ENCODE results near the gene FKTN.
"Not testable (repeated sequence)": the region's sequence is repeated elsewhere in the genome, so short reads cannot be mapped to it uniquely, and the experiment has no call there.

FKTN gene

GRCh38 chr9:105557804-105558610 is at the start of gene FKTN:
TSS of gene FKTN (plus strand) at chr9:105558131. CDS start at chr9:105575033, 16,902 bp downstream.
- DNase-seq = peak; percentile 84

GRCh38 chr9:105508530-105508929 is 49.4 kb upstream of the FKTN start:
- DNase-seq = no peak

DNA sequence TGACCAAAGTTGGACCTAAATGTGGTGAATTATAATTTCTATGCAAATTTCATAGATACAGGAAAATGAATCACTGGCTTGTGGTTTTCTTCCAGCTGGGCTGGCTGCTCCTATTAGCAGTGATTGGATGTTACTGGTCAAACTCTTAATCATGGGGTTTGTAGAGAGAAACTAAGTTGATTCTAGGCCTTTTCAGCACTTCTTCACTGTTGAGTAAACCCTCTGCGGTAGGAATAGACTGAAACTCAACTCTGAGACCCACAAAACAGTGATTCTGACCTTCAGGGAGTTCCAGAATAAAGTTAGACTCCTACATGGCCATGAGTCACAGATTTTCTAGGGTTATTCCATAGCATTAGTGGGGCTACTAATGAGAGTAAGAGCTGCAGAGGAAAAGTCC is 47.9 kb upstream of the FKTN start:
- no peak for DNase-seq

DNA sequence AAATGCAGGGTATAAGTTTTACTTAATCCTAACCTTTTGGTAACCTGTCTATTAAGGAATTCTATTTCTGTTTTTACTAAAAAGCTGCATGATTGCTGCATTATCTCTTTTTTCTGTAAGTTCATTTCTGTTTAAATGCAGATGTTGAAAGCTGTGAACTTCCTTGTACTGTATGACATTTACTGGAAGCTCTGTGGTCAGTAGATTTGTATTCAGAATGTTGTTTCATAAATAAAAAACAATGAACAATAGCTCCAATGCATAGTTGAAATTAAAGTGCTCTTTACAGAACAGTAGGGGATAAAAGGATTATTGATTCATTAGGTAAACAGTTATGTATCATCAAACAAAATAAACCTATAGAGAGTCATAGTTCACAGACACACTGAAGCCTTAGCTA is 46.5 kb upstream of the FKTN start:
- no peak for DNase-seq

GRCh38 chr9:105515811-105516413 is 42.0 kb upstream of the FKTN start:
- no peak for DNase-seq

DNA sequence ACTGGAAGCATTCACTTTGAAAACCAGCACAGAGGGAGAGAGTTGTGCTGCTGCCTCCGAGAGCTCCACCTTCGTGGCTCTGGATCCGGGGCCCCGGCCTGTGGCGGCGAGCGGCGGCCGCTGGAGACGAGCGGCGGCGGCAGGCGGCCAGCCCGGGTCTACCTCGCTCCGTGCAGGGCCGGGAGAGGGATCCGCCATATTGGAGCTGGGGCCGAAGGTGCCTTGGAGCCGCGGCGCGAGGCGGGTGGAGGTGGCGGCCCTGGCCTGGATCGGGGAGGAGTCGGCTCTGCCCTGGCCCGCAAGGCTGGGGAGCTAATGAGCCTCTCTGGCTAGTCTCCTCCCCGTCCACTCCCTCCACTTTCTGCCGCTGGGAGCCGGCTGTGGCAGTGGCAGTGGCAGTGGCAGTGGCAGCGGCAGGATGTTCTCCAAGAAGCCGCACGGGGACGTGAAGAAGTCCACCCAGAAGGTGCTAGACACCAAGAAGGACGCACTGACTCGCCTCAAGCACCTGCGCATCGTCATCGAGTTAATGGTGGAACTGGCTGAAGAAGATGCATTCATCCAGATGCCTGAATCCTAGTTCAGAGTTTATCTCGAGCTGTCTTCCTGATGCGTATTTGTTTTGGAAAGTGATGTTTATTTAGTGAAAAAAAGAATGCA is 38.1 kb upstream of the FKTN start:
- DNase-seq = peak; percentile 31

- not testable (repeated sequence) for DNase-seq
Observed at GRCh38 chr9:105520992-105521391, 36.9 kb upstream of the FKTN start.

DNA sequence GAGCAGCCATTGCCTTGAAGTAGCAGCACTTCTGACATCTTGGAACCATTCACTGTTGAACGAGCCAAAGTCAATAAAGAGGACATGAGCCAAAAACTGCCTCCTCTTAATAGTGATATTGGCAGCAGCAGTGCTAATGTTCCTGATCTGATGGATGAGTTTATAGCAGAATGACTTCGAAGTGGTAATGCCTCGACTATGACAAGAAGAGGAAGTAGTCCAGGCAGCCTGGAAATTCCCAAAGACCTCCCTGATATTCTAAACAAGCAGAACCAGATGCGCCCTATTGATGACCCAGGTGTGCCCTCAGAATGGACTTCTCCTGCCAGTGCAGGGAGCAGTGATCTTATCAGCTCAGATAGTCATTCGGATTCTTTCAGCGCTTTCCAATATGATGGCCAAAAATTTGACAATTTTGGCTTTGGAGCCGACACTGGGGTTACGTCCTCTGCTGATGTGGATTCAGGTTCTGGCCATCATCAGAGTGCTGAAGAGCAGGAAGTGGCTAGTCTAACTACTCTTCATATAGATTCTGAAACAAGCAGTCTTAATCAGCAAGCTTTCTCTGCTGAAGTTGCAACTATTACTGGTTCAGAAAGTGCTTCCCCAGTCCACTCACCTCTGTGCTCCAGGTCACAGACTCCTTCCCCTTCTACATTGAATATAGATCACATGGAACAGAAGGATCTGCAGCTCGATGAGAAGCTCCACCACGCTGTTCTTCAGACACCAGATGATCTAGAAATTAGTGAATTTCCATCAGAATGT is 35.1 kb upstream of the FKTN start:
- not testable (repeated sequence) for DNase-seq

DNA sequence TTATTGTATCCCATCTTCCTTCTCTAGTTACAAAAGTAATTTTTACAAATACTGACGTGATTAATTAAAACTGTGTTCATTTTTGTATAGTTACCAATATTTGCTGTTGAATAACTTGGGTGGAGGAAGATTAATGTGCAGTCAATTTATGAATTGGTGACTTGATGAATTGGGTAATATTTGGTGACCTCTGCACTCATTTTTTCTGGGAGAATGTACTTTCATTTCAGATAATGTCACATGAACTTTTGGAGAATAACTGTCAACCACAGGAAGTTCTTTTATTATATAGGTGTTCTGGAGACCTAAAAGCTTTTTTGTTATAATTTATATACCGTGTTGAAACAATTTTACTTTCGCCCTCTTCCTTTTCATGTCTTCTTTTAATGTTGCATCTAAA is 26.4 kb upstream of the FKTN start:
- DNase-seq = no peak

DNA sequence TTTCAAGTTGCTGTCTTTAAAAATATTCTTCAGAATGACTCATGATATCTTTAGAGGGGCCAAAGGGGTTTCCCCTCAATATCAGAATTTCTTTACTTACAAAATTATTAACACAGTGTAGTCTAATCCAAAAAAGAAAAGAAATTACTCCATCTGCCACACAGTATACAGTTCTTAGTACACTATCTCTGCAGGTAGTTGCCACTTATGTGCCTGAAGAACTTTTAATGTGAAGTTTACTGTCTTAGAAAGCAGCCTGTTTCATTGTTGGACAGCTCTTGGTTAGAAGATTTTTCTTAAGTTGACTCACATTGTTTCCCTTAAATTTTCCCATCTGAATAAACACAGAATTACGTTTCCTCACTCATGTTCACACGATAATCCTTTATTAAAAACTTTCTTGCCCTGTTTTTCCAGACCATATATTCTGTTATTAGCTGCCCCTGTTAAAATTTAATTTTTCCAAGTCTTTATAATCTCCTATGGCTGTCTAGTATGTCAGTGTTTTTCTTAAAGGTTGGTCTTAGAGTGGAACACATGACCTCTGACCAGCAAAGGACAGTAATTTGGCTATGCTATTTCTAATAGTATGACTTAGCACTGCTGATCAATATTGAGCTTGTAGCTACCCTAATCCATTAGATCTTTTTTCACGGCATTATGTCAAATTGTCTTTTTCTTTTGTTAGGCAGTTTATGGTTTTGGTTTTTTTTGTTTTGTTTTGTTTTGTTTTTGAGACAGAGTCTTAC is 21.8 kb upstream of the FKTN start:
- no peak for DNase-seq

GRCh38 chr9:105539452-105539851 is 18.5 kb upstream of the FKTN start:
- DNase-seq = no peak

GRCh38 chr9:105541838-105542237 is 16.1 kb upstream of the FKTN start:
- no peak for DNase-seq

DNA sequence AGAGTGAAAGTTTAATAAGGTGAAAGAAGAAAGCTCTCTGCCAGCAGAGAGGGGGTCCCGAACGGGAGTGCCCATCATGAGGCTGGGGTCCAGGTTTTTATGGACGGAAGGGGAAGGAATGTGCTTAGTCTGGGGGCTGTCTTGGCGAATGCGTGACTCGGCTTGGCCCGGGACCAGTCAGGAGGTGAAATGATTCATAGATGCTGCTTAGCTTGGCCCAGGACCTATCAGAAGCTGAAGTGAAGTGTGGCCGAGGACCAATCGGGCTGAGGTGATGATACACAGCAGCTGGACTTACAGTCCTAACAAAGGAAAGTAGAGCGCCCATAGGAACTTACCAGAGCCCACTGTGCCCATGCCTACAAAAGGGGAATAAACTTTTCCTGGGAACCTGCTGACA is 3.9 kb upstream of the FKTN start:
- no peak for DNase-seq

GRCh38 chr9:105572455-105572854 is 14.5 kb downstream of the FKTN start:
- no peak for DNase-seq

DNA sequence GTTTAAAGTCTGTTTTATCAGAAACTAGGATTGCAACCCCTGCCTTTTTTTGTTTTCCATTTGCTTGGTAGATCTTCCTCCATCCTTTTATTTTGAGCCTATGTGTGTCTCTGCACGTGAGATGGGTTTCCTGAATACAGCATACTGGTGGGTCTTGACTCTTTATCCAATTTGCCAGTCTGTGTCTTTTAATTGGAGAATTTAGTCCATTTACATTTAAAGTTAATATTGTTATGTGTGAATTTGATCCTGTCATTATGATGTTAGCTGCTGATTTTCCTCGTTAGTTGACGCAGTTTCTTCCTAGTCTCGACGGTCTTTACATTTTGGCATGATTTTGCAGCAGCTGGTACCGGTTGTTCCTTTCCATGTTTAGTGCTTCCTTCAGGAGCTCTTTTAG is 22.0 kb downstream of the FKTN start:
- not testable (repeated sequence) for DNase-seq

DNA sequence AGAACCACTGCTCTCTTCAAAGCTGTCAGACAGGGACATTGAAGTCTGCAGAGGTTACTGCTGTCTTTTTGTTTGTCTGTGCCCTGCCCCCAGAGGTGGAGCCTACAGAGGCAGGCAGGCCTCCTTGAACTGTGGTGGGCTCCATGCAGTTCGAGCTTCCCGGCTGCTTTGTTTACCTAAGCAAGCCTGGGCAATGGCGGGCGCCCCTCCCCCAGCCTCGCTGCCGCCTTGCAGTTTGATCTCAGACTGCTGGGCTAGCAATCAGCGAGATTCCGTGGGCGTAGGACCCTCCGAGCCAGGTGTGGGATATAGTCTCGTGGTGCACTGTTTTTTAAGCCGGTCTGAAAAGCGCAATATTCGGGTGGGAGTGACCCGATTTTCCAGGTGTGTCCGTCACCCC is 23.6 kb downstream of the FKTN start:
- not testable (repeated sequence) for DNase-seq

DNA sequence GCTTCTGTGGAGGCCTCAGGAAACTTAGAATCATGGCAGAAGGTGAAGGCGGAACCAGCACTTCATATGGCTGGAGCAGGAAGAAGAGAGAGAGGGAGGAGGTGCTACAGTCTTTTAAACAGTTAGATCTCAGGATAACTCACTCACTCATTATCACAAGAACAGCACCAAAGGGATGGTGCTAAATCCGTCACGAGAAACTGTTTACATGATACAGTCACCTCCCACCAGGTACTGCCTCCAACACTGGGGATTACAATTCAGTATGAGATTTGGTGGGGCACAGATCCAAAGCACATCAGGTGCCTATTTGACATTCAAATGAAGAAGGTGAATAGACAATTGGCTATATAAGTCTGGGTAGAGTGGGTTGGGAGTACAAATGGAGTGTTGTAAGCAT is 35.2 kb downstream of the FKTN start:
- no peak for DNase-seq

DNA sequence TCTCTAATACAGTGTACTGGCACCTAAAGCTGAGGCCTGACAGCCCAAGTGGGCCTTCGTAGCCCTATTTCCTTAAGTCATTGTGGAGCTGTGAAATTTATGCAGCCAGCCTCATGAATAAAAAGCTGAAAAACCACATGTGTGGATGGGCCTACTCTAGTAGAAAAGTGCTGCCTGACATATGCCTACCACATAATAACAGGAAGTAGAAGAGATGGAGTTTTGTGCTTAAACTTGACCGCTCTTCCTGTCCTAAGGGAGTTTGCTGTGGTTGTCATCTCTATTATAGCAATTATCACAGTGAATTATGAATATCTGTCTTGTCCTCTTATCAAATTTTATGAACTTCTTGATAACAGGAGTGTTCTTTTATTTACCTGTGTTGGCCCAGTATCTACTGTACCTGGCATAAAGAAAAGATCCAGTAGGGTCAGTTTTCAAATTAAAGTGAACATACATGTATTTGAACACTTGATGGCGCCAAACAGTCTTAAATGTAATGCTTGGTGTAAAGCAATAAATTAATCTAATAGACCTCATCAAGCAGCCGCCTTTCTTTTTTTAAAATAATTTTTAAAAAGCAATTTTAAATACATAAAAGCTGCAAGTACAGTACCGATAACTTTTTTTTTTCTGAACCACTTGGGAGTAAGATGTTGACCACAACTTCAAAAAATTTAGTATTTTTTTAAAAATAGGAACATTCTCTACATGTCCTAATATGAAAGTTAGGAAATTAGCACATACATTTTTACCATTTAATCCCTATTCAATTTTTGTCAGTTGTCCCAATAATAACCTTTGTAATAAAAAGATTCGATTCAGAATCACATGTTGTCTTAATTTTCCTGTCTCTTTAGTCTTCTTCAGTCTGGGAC is 51.0 kb downstream of the FKTN start:
- DNase-seq = no peak

DNA sequence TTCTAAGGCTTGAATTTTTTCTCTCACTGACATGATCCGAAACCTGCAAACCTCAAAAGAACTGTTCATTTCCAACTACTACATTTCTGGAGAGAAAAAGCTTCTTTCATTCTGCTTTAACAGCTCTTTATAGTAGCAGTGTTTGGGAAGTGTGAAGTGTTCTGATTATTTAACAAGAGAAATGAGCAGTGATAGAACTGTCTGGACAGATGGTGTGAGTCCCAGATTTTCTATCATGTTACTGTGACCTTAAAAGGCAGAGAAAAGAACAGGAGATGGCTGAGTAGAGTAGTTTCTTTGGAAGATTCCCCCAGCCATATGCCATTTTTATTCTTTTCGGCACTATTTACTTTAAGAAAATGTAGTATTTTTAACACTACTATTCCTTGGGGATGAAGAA is 63.1 kb downstream of the FKTN start:
- no peak for DNase-seq

GRCh38 chr9:105625088-105625487 is 67.2 kb downstream of the FKTN start:
- DNase-seq = no peak

DNA sequence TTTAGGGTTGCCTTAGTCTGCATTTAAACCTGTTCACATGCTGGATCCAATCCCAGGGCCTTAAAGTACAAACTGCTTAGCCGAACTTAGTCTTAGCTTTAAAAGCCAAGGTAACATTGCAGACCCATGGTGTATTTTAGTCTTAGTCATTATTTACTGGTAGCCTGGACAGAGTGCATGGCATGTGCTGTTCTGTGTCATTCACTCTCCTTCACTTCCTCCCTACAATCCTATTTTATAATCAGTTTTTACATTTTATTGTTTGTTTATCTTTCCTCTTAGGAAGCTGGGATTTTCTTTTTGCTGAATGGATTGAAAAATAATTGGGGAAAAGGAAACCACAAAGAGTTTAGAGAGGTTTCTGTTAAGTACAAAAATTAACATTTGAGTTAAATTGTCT is 74.9 kb downstream of the FKTN start:
- DNase-seq = no peak

DNA sequence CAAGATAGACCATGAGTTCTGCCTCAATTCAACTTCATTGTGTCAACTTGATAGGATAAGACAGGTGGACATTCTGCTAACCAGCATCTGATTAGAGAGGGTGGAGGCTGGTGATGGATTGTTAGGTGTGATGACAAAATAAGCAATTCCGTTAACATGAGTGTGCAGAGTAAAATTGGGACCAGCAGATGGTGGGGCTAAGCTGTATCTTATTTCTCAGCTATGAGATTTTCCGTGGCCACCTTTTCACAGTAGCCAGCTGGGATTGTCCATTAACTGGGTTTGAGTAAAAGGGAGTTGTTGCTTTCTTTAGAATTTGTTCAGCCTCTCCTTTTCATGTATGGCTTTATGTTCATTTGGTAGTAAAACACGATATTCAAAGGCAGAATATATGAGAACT is 75.5 kb downstream of the FKTN start:
- no peak for DNase-seq

All from stimulated activated CD4-positive, alpha-beta T cell treated with anti-CD3 and anti-CD28 coated beads, Interleukin-4, amount 100 ng/mL, for 1 hour (primary cell).